GM06990 (cell line): ENCODE measurements around the gene SEBOX.
A peak's percentile ranks its signal among the peaks of the same experiment; 100 is the strongest.

Source experiments
- DNase-seq: peaks from one replicate; pipeline ENCODE4 v3.0.0-alpha.2; 2011; ENCODE audit not compliant: insufficient read length; ENCODE audit errors: extremely low read depth
- H3K27me3 ChIP-seq: replicated peaks from 2 replicates; pipeline ENCODE4 v1.6.0; 2011; ENCODE audit warnings: low read length; ENCODE audit not compliant: control insufficient read depth, insufficient read depth
- H3K36me3 ChIP-seq: 2 replicates; pipeline ENCODE4 v1.5.1; 2011; ENCODE audit warnings: low read length; ENCODE audit not compliant: control insufficient read depth, insufficient read depth
- H3K4me3 ChIP-seq: replicated peaks from 2 replicates; pipeline ENCODE4 v1.5.1; 2011; ENCODE audit warnings: low read depth, mild to moderate bottlenecking, control low read depth, low read length
- TF ChIP-seq, protein P1 (sequence below): IDR thresholded peaks from 2 replicates; pipeline ENCODE4 v1.5.1; 2011; ENCODE audit warnings: low read length, control low read depth, mild to moderate bottlenecking, inconsistent platforms; ENCODE audit not compliant: insufficient read depth, poor library complexity, severe bottlenecking

The SEBOX gene

DNA sequence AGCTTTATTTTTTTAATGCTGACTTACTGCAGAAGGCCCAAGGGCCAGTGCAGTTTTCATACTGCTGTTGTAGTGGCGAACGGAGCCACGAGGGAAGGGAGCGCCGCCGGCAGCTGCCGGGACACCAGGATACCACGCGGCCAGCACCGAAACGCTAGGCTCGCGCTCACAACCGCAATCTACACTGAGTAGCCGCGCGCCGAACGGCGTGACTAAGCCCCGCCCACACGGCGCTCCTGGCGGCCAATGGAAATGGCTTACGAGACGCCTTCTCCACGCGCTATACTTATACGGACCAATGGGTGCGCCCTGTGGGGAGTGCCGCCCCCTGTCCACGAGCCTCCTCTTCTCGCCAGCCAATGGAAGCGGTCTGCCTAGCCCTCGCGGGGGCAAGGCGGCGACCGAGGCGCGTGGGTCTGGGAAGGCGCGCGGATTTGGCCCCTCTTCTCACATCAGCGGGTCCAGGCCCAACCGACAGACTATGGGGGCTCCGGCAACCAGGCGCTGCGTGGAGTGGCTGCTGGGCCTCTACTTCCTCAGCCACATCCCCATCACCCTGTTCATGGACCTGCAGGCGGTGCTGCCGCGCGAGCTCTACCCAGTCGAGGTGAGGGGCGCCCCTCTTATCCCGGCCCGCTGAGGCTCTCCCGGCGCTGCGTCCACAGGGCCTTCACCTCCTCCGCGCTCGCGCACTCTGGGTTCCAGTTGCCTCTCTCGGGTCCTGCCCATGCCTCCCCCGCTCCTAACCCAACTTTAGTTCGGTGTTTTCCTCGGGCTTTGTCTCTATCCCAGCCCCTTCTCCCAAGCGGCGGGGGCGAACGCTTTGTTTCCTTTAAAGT is 46.0 kb downstream of the SEBOX start, which contains the start of gene TMEM97:
Gene TMEM97 (plus strand): TSS at position 442 of the 839 bp plus-strand sequence. CDS start 40 bp downstream, at position 482.
- TF ChIP-seq, protein P1, sequence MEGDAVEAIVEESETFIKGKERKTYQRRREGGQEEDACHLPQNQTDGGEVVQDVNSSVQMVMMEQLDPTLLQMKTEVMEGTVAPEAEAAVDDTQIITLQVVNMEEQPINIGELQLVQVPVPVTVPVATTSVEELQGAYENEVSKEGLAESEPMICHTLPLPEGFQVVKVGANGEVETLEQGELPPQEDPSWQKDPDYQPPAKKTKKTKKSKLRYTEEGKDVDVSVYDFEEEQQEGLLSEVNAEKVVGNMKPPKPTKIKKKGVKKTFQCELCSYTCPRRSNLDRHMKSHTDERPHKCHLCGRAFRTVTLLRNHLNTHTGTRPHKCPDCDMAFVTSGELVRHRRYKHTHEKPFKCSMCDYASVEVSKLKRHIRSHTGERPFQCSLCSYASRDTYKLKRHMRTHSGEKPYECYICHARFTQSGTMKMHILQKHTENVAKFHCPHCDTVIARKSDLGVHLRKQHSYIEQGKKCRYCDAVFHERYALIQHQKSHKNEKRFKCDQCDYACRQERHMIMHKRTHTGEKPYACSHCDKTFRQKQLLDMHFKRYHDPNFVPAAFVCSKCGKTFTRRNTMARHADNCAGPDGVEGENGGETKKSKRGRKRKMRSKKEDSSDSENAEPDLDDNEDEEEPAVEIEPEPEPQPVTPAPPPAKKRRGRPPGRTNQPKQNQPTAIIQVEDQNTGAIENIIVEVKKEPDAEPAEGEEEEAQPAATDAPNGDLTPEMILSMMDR: peak; percentile 17
- peak within 1 kb of the TSS; percentile 77 for H3K4me3 ChIP-seq

DNA sequence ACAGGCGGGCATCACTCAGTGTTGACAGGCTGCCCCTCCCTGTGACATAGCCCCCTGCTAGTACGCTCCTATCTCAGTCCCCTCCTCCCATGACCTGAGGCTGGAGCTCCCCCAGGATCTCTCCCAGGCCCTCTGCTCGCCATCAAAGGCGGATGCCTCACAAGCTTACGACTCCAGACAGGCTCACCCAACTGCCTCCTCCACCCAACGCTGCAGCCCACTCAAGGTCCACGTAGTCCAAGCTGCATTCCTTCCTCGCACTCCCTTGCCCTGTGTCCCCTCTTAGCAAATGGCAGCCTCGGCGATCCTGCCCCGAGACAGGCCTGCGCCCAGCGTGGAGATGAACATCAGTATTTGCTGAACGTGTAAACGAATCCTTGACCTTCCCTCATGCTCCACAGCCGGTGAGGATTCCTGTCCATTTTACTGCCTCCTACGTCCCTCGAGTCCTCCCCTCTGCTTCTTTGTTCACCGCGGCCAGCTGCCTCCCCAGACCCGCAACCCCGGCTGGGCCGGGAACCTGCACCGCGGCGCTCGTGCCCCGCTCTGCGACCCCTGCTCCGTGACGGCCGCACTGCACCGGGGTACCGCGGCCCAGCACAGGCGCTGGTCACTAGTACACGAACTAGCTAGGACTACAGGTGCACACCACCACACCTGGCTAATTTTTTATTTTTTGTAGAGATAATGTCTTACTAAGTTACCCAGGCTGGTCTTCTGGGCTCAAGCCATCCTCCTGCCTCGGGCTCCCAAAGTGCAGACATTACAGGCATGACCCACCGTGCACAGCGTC is 46.8 kb downstream of the SEBOX start:
- peak; percentile 49 for DNase-seq
- Histone ChIP-seq H3K27me3 (no peaks in the 10 kb centered on the region), H3K36me3 (no peaks in the 10 kb centered on the region), H3K4me3 (peak overlapping the region; percentile 77)
- TF ChIP-seq, protein P1: no peak

More for the DNA sequence above, 46.0 kb downstream of the SEBOX start, which contains the start of gene TMEM97:
- DNase-seq: peak; percentile 97
- H3K27me3 ChIP-seq: no peaks in the 10 kb centered on the region
- no peaks in the 10 kb centered on the region for H3K36me3 ChIP-seq

- H3K36me3 ChIP-seq: no peaks in the 10 kb centered on the region
- TF ChIP-seq, protein P1: no peak
- no peaks in the 10 kb centered on the region for H3K27me3 ChIP-seq
- no peak for DNase-seq
- H3K4me3 ChIP-seq: peak overlapping the region; percentile 77
Observed at GRCh38 chr17:28317099-28317965, 47.7 kb downstream of the SEBOX start.

DNA sequence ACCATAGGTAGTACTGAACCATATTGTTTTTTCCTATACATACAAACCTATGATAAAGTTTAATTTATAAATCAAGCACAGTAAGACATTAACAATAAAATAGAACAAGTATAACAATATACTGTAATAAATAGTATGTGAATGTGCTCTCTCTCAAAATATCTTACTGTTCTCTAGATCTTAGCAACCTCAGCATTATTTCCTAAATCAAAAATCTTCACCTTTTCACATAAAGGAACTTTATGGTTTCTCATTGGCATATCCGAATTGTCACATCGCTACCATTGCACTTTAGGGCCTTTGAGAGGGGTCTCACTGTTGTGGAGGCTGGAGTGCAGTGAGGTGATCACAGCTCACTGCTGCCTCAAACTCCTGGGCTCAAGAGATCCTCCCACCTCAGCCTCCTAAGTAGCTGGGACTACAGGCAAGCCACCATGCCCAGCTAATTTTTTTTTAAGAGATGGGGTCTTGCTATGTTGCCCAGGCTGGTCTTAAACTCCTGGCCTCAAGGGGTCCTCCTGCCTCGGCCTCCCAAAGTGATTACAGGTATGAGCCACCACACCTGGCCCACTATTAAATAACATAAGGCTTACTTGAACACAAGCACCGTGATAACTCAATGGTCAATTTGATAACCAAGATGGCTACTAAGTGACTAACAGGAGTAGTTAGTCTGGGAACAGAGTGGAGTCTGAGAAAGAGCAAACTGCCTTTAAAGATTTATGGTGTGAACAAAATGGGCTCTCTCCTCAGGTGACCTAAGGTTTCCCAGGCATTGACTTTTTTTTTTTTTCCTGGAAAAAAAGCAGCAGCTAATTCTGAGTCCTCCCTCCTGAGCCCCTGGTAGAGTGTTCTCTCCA is 48.9 kb downstream of the SEBOX start:
- no peaks in the 10 kb centered on the region for H3K27me3 ChIP-seq
- TF ChIP-seq, protein P1: no peak
- no peak overlapping the region for H3K4me3 ChIP-seq
- DNase-seq: no peak
- H3K36me3 ChIP-seq: no peaks in the 10 kb centered on the region
